ENCODE results near the gene LAMC3. TPM values are rescaled to one million over a fixed set of nuclear protein-coding genes. Genes with fewer than 3 reads are reported as not detected.

The LAMC3 gene
- polyA plus RNA-seq, 6 donors from 2014 or later = 0.17 TPM; not detected in 5

GRCh38 chr9:131122158-131122557 is 113.2 kb downstream of the LAMC3 start:
- Mint-ChIP-seq H3K9me3 (no peaks in the 10 kb centered on the region), H3K4me3 (peak overlapping the region in 1 of 8 donors; percentile 63), H3K27me3 (peaks cover 6 to 18% (median 17%) of the 10 kb centered on the region in 3 donors), H3K4me1 (peaks cover 13 to 20% (median 18%) of the 10 kb centered on the region in 3 donors), H3K27ac (no peak overlapping the region), H3K36me3 (no peaks in the 10 kb centered on the region)
- ATAC-seq (ENCODE audit: low read depth in 2 of 2) (no peak), DNase-seq (no peak)

DNA sequence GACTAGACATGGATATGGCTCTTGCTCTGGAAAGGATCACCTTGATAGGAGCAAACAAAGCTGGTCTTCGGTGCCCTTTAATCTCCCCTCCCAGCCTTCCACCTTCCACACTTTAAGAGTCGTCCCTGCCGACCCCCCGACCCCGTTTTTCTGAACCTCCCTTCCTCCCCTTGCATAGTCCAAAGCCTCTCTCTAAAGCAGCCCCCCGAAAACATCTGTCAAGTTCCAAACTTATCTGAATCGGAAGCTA is 116.0 kb downstream of the LAMC3 start:
- H3K36me3 Mint-ChIP-seq = peaks cover 13 to 14% of the 10 kb centered on the region in 2 donors
- DNase-seq (no peak), ATAC-seq (ENCODE audit: low read depth in 2 of 2) (no peak)
- H3K9me3 Mint-ChIP-seq = no peaks in the 10 kb centered on the region
- peak overlapping the region; percentile 97 to 99 (median 99) for H3K27ac Mint-ChIP-seq
- peaks cover 0 to 7% (median 6%) of the 10 kb centered on the region in 3 donors for H3K27me3 Mint-ChIP-seq
- peaks cover 13 to 31% (median 22%) of the 10 kb centered on the region in 3 donors for H3K4me1 Mint-ChIP-seq
- peak overlapping the region; percentile 92 to 99 (median 98) for H3K4me3 Mint-ChIP-seq

- Mint-ChIP-seq H3K27ac (peak within 1 kb of the TSS; percentile 97 to 99 (median 99)), H3K36me3 (peaks cover 14 to 15% of the 10 kb centered on the region in 2 donors), H3K4me3 (peak within 1 kb of the TSS; percentile 92 to 99 (median 98)), H3K4me1 (peaks cover 13 to 32% (median 22%) of the 10 kb centered on the region in 3 donors), H3K27me3 (peaks cover 0 to 1% (median under 1%) of the 10 kb centered on the region in 3 donors), H3K9me3 (no peaks in the 10 kb centered on the region)
- DNase-seq (peak; percentile 99), ATAC-seq (ENCODE audit: low read depth in 2 of 2) (peak; percentile 97 to 98)
Observed at GRCh38 chr9:131125288-131126058, 116.5 kb downstream of the LAMC3 start, which contains the start of gene NUP214. NUP214 (plus strand) TSS chr9:131125586; CDS start chr9:131125705, 119 bp downstream.

DNA sequence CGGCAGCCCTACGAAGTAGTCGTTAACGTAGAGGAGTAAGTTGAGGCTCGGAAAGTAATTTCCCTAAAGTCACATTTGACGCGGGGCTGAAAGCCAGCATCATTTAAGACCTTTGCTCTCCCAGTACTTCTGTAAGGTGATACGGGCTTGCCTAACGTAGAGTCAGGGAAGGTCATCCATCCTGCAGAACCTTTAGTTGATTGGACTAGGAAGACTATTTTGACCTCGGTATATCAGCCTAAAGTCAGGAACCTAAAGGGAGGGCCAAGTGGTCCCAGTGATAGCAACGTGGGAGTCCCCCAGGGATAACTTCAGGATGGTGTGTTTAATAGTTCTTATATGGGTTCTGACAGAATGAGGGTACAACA is 117.1 kb downstream of the LAMC3 start:
- ATAC-seq (ENCODE audit: low read depth in 2 of 2) = no peak

GRCh38 chr9:131129183-131129582 is 120.2 kb downstream of the LAMC3 start:
- Mint-ChIP-seq H3K9me3 (no peaks in the 10 kb centered on the region), H3K4me1 (peaks cover 13 to 34% (median 22%) of the 10 kb centered on the region in 3 donors), H3K27ac (peak overlapping the region in 1 of 6 donors; percentile 29), H3K4me3 (no peak overlapping the region), H3K27me3 (no peaks in the 10 kb centered on the region), H3K36me3 (peaks cover 22 to 26% of the 10 kb centered on the region in 2 donors)
- ATAC-seq (ENCODE audit: low read depth in 2 of 2) (no peak), DNase-seq (no peak)

More for the DNA sequence above, 117.1 kb downstream of the LAMC3 start:
- peak overlapping the region; percentile 97 to 99 (median 99) for H3K27ac Mint-ChIP-seq
- peaks cover 13 to 34% (median 22%) of the 10 kb centered on the region in 3 donors for H3K4me1 Mint-ChIP-seq
- peak overlapping the region; percentile 92 to 99 (median 98) for H3K4me3 Mint-ChIP-seq
- no peak for DNase-seq
- no peaks in the 10 kb centered on the region for H3K27me3 Mint-ChIP-seq
- peaks cover 14 to 18% of the 10 kb centered on the region in 2 donors for H3K36me3 Mint-ChIP-seq
- no peaks in the 10 kb centered on the region for H3K9me3 Mint-ChIP-seq

- Mint-ChIP-seq H3K36me3 (peaks cover 40 to 44% of the 10 kb centered on the region in 2 donors), H3K9me3 (no peaks in the 10 kb centered on the region), H3K27ac (no peak overlapping the region), H3K27me3 (no peaks in the 10 kb centered on the region), H3K4me1 (peaks cover 0 to 5% (median under 1%) of the 10 kb centered on the region in 3 donors), H3K4me3 (no peak overlapping the region)
- DNase-seq = no peak
- no peak for ATAC-seq (ENCODE audit: low read depth in 2 of 2)
Observed at GRCh38 chr9:131138676-131139075, 129.7 kb downstream of the LAMC3 start.

GRCh38 chr9:131140112-131140511 is 131.1 kb downstream of the LAMC3 start:
- ATAC-seq (ENCODE audit: low read depth in 2 of 2) = no peak
- peaks cover 44 to 59% of the 10 kb centered on the region in 2 donors for H3K36me3 Mint-ChIP-seq

GRCh38 chr9:131140550-131140949 is 131.6 kb downstream of the LAMC3 start:
- no peak for DNase-seq
- Mint-ChIP-seq H3K27me3 (no peaks in the 10 kb centered on the region), H3K27ac (no peak overlapping the region), H3K36me3 (peaks cover 48 to 61% of the 10 kb centered on the region in 2 donors), H3K9me3 (no peaks in the 10 kb centered on the region), H3K4me3 (no peak overlapping the region), H3K4me1 (peaks cover 0 to 9% (median 5%) of the 10 kb centered on the region in 3 donors)
- ATAC-seq (ENCODE audit: low read depth in 2 of 2) = no peak

More at GRCh38 chr9:131140112-131140511, 131.1 kb downstream of the LAMC3 start:
- DNase-seq = no peak
- Mint-ChIP-seq H3K27ac (no peak overlapping the region), H3K4me3 (no peak overlapping the region), H3K9me3 (no peaks in the 10 kb centered on the region), H3K27me3 (no peaks in the 10 kb centered on the region), H3K4me1 (peaks cover 0 to 9% (median 5%) of the 10 kb centered on the region in 3 donors)

GRCh38 chr9:131142160-131142559 is 133.2 kb downstream of the LAMC3 start:
- Mint-ChIP-seq H3K4me3 (no peak overlapping the region), H3K27ac (no peak overlapping the region), H3K4me1 (peaks cover 0 to 9% (median 5%) of the 10 kb centered on the region in 3 donors), H3K36me3 (peaks cover 52 to 60% of the 10 kb centered on the region in 2 donors), H3K9me3 (no peaks in the 10 kb centered on the region), H3K27me3 (no peaks in the 10 kb centered on the region)
- DNase-seq (no peak), ATAC-seq (ENCODE audit: low read depth in 2 of 2) (no peak)

Other genes starting within 250 kb of the LAMC3 start
- 10 to 100 TPM in 2 of 6 donors, 1 to 10 TPM in 4; 1.2 to 18.9 (median 9.4) TPM for gene ABL1, start 173.9 kb upstream of the LAMC3 start, polyA plus RNA-seq (ENCODE audit: low read depth in 6 of 6)
- under 1 TPM in 2 of 6 donors, not detected in 4; 0.42 to 0.75 TPM for gene QRFP, start 112.4 kb upstream of the LAMC3 start, polyA plus RNA-seq (ENCODE audit: low read depth in 6 of 6)
- gene FIBCD1, start 69.9 kb upstream of the LAMC3 start, polyA plus RNA-seq (ENCODE audit: low read depth in 6 of 6) = not detected
- gene AIF1L, start 87.4 kb downstream of the LAMC3 start, polyA plus RNA-seq (ENCODE audit: low read depth in 6 of 6) = not detected
- gene NUP214, start 116.4 kb downstream of the LAMC3 start, polyA plus RNA-seq (ENCODE audit: low read depth in 6 of 6) = 10 to 100 TPM in 5 of 6 donors, 1 to 10 TPM in 1; 8.8 to 27.6 (median 18.3) TPM